NCI-H146 (cell line): ENCODE results near the gene ABCA10.

Experiments used
- DNase-seq: peaks from one replicate; lab custom pipeline; 2025; lab: John Stamatoyannopoulos, UW

Gene ABCA10

GRCh38 chr17:69166957-69167356 lies 61.7 kb downstream of the ABCA10 start:
- DNase-seq = no peak

- DNase-seq = no peak
Observed at GRCh38 chr17:69164206-69164605, 64.4 kb downstream of the ABCA10 start.

- no peak for DNase-seq
Observed at GRCh38 chr17:69159418-69159817, 69.2 kb downstream of the ABCA10 start.

- DNase-seq = no peak
Observed at GRCh38 chr17:69154267-69154666, 74.4 kb downstream of the ABCA10 start.

GRCh38 chr17:69150333-69150732 lies 78.3 kb downstream of the ABCA10 start:
- no peak for DNase-seq

GRCh38 chr17:69147460-69147859 lies 81.2 kb downstream of the ABCA10 start:
- no peak for DNase-seq

- no peak for DNase-seq
Observed at GRCh38 chr17:69144331-69145255, 84.0 kb downstream of the ABCA10 start.

- DNase-seq = no peak
Observed at GRCh38 chr17:69143683-69144231, 84.9 kb downstream of the ABCA10 start.

GRCh38 chr17:69143151-69143550 lies 85.5 kb downstream of the ABCA10 start:
- DNase-seq = no peak

GRCh38 chr17:69142175-69142802 lies 86.3 kb downstream of the ABCA10 start:
- no peak for DNase-seq

- no peak for DNase-seq
Observed at GRCh38 chr17:69141431-69142174, 87.0 kb downstream of the ABCA10 start, which contains the start of gene ABCA6. Gene ABCA6 (minus strand): TSS chr17:69141895. CDS start chr17:69140703, 1,192 bp downstream.

- no peak for DNase-seq
Observed at GRCh38 chr17:69134112-69134511, 94.5 kb downstream of the ABCA10 start.

- DNase-seq = no peak
Observed at GRCh38 chr17:69130627-69131296, 97.9 kb downstream of the ABCA10 start.

- DNase-seq = no peak
Observed at GRCh38 chr17:69123626-69124025, 105.0 kb downstream of the ABCA10 start.

- DNase-seq = no peak
Observed at GRCh38 chr17:69122065-69122464, 106.6 kb downstream of the ABCA10 start.

GRCh38 chr17:69117855-69118784 lies 110.5 kb downstream of the ABCA10 start:
- no peak for DNase-seq

GRCh38 chr17:69111794-69112193 lies 116.8 kb downstream of the ABCA10 start:
- DNase-seq = no peak

GRCh38 chr17:69105907-69106730 lies 122.5 kb downstream of the ABCA10 start:
- DNase-seq = no peak

- DNase-seq = peak; percentile 94
Observed at GRCh38 chr17:69103557-69104233, 124.9 kb downstream of the ABCA10 start.
